ENCODE results near the gene RBCK1.

The RBCK1 gene

DNA sequence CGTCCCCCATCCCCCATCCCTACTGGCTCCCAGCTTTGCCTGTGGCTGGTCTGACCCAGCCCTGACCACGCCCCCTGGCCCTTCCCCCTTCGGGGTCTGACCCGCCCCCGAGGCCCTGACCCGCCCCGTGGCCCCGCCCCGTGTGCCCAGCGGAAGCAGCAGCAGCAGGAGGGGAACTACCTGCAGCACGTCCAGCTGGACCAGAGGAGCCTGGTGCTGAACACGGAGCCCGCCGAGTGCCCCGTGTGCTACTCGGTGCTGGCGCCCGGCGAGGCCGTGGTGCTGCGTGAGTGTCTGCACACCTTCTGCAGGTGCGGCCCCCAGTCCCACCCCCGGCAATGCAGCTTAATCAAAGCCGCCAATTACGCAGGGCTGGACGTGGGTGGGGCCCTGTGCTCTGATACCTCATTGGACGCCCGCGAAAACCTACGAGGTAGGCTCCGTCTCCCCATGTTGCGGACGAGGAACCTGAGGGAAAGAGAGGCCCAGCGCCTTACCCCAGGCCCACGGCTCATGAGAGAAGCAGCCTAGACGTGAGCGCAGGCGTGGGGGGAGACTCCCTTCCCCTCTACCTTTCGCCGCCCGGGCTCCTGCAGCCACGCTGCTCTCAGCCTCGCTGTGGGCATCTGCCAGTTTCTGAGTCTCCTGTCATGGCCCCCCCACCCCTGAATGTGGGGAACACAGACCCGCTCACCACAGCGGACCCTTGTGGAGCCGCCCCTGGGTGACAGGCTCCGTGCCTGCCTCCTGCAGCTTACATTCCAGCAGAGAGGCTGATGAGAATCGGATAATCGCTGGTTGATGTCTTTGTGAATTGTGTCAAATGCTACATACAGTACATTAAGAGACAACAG, 12.8 kb downstream of the RBCK1 start:
- no peak overlapping the region for H3K4me2 ChIP-seq (ENCODE audit: low read depth, low read length)
- H3K36me3 ChIP-seq (replicated peaks; ENCODE audit: insufficient read depth, low read length) = no peaks in the 10 kb centered on the region
- no peaks in the 10 kb centered on the region for H3K27me3 ChIP-seq (replicated peaks; ENCODE audit: insufficient read depth, low read length)
- no peak overlapping the region for H3K9ac ChIP-seq (ENCODE audit: low read length)
- no peaks in the 10 kb centered on the region for H3K79me2 ChIP-seq (ENCODE audit: low read length)
- no peaks in the 10 kb centered on the region for H3F3A ChIP-seq (ENCODE audit: insufficient read depth, low read length)
- H3K9me3 ChIP-seq (replicated peaks; ENCODE audit: insufficient read depth, low read length) = no peaks in the 10 kb centered on the region
- H2AFZ ChIP-seq (ENCODE audit: low read length) = no peak overlapping the region
- H3K27ac ChIP-seq (ENCODE audit: low read length) = no peak overlapping the region
- DNase-seq = no peak
- H3K4me3 ChIP-seq (ENCODE audit: low read length) = no peak overlapping the region
- H3K9me2 ChIP-seq (replicated peaks; ENCODE audit: insufficient read depth, low read length) = no peaks in the 10 kb centered on the region
- H4K20me1 ChIP-seq (ENCODE audit: insufficient read depth, low read length) = no peaks in the 10 kb centered on the region
- no peaks in the 10 kb centered on the region for H3K4me1 ChIP-seq (ENCODE audit: low read length)
- TF ChIP-seq EZH2 (optimal IDR thresholded peaks at IDR 0.05; ENCODE audit: low read depth, low read length) = no peak
- TF ChIP-seq, protein P1, sequence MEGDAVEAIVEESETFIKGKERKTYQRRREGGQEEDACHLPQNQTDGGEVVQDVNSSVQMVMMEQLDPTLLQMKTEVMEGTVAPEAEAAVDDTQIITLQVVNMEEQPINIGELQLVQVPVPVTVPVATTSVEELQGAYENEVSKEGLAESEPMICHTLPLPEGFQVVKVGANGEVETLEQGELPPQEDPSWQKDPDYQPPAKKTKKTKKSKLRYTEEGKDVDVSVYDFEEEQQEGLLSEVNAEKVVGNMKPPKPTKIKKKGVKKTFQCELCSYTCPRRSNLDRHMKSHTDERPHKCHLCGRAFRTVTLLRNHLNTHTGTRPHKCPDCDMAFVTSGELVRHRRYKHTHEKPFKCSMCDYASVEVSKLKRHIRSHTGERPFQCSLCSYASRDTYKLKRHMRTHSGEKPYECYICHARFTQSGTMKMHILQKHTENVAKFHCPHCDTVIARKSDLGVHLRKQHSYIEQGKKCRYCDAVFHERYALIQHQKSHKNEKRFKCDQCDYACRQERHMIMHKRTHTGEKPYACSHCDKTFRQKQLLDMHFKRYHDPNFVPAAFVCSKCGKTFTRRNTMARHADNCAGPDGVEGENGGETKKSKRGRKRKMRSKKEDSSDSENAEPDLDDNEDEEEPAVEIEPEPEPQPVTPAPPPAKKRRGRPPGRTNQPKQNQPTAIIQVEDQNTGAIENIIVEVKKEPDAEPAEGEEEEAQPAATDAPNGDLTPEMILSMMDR (IDR thresholded peaks at IDR 0.05; ENCODE audit: low read length) = no peak
- TF ChIP-seq EZH2phosphoT487 (IDR thresholded peaks at IDR 0.05; ENCODE audit: low read length) = no peak

DNA sequence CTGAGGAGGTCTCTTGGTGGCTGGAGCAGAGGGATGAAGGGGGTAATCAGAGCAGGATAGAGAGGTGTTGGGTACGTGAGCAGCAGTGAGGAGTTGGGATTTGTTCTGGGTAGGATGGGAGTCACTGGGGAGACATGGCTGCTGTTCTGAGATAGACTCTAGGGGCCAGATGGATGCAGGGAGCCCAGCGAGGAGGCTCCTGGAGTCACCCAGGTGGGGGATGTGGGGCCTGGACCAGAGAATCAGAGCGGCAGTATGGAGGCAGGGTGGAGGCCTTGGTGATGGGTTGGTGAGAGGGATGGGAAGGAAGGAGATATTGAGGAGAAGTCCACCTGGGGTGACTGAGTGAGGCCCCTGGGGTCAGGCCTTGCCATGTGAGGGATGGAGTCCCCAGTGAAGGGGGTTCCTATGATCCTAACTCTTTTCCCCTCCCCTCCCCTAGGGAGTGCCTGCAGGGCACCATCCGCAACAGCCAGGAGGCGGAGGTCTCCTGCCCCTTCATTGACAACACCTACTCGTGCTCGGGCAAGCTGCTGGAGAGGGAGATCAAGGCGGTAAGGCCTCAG, 13.7 kb downstream of the RBCK1 start:
- Histone ChIP-seq H3K27ac (ENCODE audit: low read length) (no peak overlapping the region), H3K9me3 (replicated peaks; ENCODE audit: insufficient read depth, low read length) (no peaks in the 10 kb centered on the region), H3K27me3 (replicated peaks; ENCODE audit: insufficient read depth, low read length) (no peaks in the 10 kb centered on the region), H4K20me1 (ENCODE audit: insufficient read depth, low read length) (no peaks in the 10 kb centered on the region), H3K9me2 (replicated peaks; ENCODE audit: insufficient read depth, low read length) (no peaks in the 10 kb centered on the region), H3K4me3 (ENCODE audit: low read length) (no peak overlapping the region), H3K79me2 (ENCODE audit: low read length) (no peaks in the 10 kb centered on the region), H3K4me2 (ENCODE audit: low read depth, low read length) (no peak overlapping the region), H3K36me3 (replicated peaks; ENCODE audit: insufficient read depth, low read length) (no peaks in the 10 kb centered on the region), H3K4me1 (ENCODE audit: low read length) (no peaks in the 10 kb centered on the region), H3K9ac (ENCODE audit: low read length) (no peak overlapping the region), H2AFZ (ENCODE audit: low read length) (no peak overlapping the region), H3F3A (ENCODE audit: insufficient read depth, low read length) (no peaks in the 10 kb centered on the region)
- DNase-seq = no peak
- TF ChIP-seq EZH2 (optimal IDR thresholded peaks at IDR 0.05; ENCODE audit: low read depth, low read length) = no peak
- TF ChIP-seq EZH2phosphoT487 (IDR thresholded peaks at IDR 0.05; ENCODE audit: low read length) = no peak
- TF ChIP-seq, protein P1 (IDR thresholded peaks at IDR 0.05; ENCODE audit: low read length) = no peak

DNA sequence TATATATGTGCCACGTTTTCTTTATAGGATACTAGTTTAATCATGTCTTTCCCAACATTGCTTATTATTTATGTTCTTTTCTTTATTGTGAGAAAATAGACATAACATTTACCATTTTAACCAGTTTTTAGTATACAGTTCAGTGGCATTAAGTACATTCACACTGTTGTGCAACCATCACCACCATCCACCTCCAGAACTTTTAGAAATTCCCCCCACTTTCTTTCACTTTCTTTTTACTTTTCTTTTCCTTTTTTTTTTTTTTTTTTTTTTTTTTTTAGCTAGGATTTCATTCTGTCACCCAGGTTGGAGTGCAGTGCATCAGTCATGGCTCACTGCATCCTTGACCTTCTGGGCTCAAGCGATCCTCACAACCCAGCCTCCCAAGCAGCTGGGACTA, 18.5 kb downstream of the RBCK1 start:
- Histone ChIP-seq H3K9ac (ENCODE audit: low read length) (no peak overlapping the region), H3K9me3 (replicated peaks; ENCODE audit: insufficient read depth, low read length) (no peaks in the 10 kb centered on the region), H3K36me3 (replicated peaks; ENCODE audit: insufficient read depth, low read length) (no peaks in the 10 kb centered on the region), H3K4me1 (ENCODE audit: low read length) (no peaks in the 10 kb centered on the region), H3K9me2 (replicated peaks; ENCODE audit: insufficient read depth, low read length) (no peaks in the 10 kb centered on the region), H4K20me1 (ENCODE audit: insufficient read depth, low read length) (no peaks in the 10 kb centered on the region), H3K4me3 (ENCODE audit: low read length) (no peak overlapping the region), H3K27me3 (replicated peaks; ENCODE audit: insufficient read depth, low read length) (no peaks in the 10 kb centered on the region), H2AFZ (ENCODE audit: low read length) (no peak overlapping the region), H3K79me2 (ENCODE audit: low read length) (no peaks in the 10 kb centered on the region), H3K27ac (ENCODE audit: low read length) (no peak overlapping the region), H3F3A (ENCODE audit: insufficient read depth, low read length) (no peaks in the 10 kb centered on the region), H3K4me2 (ENCODE audit: low read depth, low read length) (no peak overlapping the region)
- DNase-seq = no peak
- no peak for TF ChIP-seq EZH2 (optimal IDR thresholded peaks at IDR 0.05; ENCODE audit: low read depth, low read length)
- no peak for TF ChIP-seq EZH2phosphoT487 (IDR thresholded peaks at IDR 0.05; ENCODE audit: low read length)
- TF ChIP-seq, protein P1 (IDR thresholded peaks at IDR 0.05; ENCODE audit: low read length) = no peak
